Stomach (tissue), 4 donors: ENCODE measurements around the gene CCDC68.

ENCODE experiments used
- POLR2A ChIP-seq, 4 donors: fragments of 450-650 bp; IDR thresholded peaks; one replicate each; pipeline ENCODE4 v1.6.1; 2016; ENCODE audit warnings: antibody characterized with exemption in 4 of 4, control low read depth in 2 of 4, mild to moderate bottlenecking in 1 of 4, moderate library complexity in 1 of 4
- TF ChIP-seq, protein P1 (sequence below), 7 experiments: fragments of 450-650 bp in 4 of 7; fragments of 200-600 bp in 3 of 7; sonication (generic) in 3 of 7; IDR thresholded peaks; one replicate each; pipeline ENCODE4 v1.5.1; 2016 to 2019; ENCODE audit warnings: antibody characterized with exemption in 7 of 7, control low read depth in 2 of 7, mild to moderate bottlenecking in 1 of 7

DNA sequence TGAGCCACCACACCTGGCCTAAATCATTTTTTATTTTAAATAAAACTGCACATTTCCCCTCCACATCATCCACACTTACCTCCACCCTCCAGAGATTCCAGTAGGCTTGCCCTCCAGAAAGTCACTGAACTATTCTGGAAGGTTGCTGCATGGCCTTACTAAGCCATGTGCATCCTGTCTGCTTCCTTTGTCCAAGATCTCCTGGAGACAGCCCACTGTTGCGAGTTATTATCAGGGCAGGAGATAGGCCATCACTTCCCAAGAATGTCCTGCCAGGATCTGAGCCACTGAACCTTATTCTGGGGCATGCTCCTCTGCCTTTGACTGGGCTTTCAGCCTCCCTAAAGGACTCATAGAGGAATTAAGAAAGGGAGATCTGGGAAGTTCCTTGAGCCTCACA, 26.8 kb downstream of the CCDC68 start:
- TF ChIP-seq POLR2A (IDR thresholded peaks at IDR 0.05): no peak
- TF ChIP-seq, protein P1, sequence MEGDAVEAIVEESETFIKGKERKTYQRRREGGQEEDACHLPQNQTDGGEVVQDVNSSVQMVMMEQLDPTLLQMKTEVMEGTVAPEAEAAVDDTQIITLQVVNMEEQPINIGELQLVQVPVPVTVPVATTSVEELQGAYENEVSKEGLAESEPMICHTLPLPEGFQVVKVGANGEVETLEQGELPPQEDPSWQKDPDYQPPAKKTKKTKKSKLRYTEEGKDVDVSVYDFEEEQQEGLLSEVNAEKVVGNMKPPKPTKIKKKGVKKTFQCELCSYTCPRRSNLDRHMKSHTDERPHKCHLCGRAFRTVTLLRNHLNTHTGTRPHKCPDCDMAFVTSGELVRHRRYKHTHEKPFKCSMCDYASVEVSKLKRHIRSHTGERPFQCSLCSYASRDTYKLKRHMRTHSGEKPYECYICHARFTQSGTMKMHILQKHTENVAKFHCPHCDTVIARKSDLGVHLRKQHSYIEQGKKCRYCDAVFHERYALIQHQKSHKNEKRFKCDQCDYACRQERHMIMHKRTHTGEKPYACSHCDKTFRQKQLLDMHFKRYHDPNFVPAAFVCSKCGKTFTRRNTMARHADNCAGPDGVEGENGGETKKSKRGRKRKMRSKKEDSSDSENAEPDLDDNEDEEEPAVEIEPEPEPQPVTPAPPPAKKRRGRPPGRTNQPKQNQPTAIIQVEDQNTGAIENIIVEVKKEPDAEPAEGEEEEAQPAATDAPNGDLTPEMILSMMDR (IDR thresholded peaks at IDR 0.05): no peak
